22Rv1 (cell line): ENCODE results near the gene WASHC1.
"Not testable (repeated sequence)": the region's sequence is repeated elsewhere in the genome, so short reads cannot be mapped to it uniquely, and the experiment has no call there.

ENCODE experiments used
- H3K27ac ChIP-seq: fragments of 450-650 bp; 2 replicates; pipeline ENCODE4 v1.5.1; 2017

The WASHC1 gene, protein sequence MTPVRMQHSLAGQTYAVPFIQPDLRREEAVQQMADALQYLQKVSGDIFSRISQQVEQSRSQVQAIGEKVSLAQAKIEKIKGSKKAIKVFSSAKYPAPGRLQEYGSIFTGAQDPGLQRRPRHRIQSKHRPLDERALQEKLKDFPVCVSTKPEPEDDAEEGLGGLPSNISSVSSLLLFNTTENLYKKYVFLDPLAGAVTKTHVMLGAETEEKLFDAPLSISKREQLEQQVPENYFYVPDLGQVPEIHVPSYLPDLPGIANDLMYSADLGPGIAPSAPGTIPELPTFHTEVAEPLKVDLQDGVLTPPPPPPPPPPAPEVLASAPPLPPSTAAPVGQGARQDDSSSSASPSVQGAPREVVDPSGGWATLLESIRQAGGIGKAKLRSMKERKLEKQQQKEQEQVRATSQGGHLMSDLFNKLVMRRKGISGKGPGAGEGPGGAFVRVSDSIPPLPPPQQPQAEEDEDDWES

DNA sequence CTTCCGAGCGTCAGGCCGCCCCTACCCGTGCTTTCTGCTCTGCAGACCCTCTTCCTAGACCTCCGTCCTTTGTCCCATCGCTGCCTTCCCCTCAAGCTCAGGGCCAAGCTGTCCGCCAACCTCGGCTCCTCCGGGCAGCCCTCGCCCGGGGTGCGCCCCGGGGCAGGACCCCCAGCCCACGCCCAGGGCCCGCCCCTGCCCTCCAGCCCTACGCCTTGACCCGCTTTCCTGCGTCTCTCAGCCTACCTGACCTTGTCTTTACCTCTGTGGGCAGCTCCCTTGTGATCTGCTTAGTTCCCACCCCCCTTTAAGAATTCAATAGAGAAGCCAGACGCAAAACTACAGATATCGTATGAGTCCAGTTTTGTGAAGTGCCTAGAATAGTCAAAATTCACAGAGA lies at the start of gene WASHC1:
Gene WASHC1, minus strand, starts transcription at position 101 of the 400 bp plus-strand sequence. CDS start 4,457 bp downstream, outside the sequence.
- H3K27ac ChIP-seq: not testable (repeated sequence)

DNA sequence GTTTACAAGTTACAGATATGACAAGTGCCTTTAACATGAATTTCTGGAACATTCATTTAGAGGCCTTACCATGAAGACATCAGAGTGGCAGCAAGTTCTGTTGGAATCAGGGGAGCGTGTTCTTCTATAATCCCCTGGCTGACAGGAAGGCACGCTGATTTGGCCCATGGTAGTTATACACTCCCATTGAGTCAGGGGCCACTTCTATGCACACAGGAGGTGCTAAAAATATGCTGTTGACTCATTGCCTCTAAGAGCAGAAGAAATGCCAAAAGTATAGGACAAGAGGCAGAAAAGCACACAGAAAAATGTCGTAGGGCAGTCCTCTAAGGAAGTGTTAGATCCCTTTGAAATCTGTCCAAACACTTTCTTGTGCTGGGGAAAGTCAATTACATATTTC lies 49.1 kb upstream of the WASHC1 start:
- H3K27ac ChIP-seq: not testable (repeated sequence)

DNA sequence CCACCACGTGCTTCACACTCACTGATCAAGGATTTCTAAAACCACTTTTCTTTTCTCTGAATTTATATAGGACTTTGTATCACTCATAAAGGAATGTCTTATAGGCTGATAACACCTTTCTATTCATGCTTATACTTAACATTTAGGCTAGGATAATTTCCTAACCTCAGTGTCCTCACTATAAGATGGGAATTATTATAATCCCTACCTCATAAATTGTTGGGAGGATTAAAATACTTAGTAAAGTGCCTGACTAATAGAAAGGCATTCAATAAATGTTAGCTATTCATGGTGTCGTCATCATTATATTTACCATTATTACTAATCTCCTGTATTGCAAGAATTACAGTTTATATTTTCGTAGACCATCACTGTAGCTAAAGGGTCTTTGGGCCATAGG lies 47.1 kb upstream of the WASHC1 start:
- H3K27ac ChIP-seq: not testable (repeated sequence)

DNA sequence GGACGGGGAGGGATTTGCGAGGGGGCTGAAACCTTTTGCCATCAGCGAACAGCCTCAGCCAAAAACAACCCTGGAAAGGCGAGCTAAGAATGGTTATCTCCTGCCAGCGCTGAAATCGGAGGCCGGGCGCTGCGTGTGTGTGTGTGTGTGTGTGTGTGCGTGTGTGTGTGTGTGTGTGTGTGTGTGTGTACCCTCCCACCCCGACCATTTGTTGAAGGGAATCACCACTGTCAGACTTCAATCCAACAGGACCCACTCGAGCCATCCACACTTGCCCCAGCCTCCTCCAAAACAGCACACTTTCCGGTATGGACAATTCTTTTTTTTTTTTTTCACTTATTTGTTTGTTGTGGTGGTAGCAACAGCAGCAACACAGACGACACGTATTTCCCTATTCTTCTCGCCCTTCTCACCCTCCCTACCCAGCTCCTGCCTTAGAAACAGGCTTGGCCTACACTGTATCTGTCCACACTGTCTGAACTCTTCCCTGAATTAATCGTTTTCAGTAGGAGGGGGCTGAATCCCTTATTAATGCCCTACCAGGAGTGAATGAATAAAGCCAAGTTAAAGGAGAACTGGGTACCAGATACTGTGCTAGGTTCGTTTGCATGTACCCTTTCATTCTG lies 44.8 kb upstream of the WASHC1 start:
- H3K27ac ChIP-seq: not testable (repeated sequence)

DNA sequence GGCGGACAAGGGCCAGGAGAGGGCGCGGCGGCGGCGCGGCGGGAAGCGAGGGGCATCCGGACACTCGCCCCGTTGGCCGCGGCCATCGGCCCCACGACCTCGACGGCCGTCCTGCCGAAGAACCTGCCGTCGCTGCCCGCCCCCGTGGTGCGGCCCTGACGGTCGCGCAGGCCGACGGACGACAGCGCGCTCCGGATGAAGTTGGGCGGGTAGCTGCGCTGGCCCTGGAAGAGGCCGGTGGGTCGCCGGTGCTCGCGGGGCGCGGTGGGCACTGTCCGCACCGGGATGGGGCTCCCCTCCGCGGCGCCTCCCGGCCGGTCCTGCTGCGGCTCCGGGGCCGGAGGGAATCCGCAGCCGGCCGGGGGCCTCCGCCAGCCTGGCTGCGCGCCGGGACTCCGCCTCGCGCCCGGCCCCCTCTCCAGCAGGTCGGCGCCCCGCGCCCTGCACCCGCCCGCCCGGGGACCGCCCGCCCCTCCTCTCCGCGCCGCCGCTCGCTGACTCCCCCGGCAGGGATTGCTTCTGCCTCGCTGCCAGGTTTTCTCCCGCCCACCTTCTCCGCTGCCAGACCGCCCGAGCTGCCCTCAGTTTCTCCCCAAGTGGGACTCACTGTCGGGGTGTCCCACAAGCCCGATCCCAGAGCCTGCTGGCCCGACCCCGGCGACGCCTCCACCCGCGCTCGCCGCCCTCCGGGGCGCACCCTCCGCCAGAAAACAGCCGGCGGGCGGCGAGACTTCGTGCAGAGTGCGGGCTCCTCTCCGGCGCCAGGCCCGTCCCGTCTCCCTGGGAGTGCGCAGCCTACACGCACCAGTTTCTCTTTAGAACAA lies 44.0 kb upstream of the WASHC1 start:
- not testable (repeated sequence) for H3K27ac ChIP-seq

DNA sequence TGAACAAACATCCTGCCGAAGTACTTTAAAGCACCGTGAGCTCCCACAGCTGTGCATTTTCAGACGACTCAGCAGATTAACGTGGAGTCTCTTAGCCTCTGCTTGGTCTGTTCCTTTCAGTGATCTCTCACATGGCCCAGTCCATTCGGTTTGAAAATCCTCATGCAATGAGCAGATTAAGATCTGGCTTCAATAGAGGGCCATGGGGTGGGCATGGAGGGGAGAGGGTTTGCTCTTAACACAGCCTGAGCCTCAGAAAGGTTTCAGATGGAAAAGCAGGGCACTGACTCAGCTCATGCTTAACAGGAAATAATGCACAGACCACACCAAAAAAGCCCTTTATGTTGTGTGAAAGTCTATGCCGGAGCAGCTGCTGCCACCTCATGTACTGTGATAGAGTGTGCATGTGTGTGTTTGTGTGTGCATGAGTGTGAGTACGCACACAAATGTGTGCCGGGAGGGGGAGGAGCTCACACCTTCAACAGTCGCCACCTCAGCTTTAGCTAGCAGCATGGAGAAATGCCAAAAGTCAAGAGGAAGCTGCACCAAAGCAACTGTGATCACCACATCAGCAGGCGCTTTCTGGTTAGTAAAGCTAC lies 33.9 kb upstream of the WASHC1 start:
- not testable (repeated sequence) for H3K27ac ChIP-seq

DNA sequence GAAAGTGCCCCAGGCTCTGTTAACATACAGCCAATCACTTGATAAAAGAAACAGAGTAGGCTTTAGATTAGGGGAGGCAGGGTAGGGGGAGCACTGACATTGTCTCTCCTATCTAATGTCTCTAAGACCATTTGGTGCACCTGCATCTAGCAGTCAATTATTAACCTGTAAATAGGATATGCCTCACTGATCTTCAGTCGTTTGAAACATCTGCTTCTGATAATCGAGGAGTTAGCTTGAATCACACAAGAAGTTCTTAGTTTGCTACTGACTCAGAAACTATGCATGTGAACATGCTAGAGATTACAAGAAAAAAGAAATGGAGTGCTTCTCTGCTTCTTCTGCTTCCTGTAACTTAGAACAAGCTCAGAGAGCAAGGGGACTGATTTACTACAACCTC lies 23.4 kb upstream of the WASHC1 start:
- not testable (repeated sequence) for H3K27ac ChIP-seq

DNA sequence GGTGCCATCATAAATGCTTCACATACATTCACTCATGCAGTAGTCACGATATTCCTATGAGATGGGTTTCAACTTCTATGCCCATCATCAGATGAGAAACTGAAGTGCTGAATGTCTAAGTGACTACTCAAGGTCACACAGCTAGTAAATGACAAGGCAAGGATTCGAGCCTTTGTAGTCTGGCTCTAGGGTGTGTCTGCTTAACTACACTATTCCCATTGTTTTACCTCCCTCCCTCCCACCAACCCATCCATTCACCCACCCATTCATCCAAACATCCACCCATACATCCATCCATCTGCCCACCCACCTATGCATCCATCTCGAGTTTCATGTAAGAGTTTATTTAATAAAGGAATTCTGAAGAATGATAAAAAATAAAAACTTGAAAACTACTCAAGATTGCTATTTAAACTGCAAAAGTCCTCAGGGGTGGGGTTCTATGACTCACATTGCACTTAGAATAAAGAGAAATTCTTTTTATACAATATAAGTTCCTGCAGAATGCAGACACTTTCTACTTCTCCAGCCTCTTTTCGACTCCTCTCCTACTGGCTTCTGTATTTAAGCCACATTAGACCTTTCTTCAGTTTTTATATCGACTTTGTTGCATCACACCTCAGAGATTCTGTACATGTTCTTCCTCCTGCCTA lies 19.1 kb upstream of the WASHC1 start:
- not testable (repeated sequence) for H3K27ac ChIP-seq

DNA sequence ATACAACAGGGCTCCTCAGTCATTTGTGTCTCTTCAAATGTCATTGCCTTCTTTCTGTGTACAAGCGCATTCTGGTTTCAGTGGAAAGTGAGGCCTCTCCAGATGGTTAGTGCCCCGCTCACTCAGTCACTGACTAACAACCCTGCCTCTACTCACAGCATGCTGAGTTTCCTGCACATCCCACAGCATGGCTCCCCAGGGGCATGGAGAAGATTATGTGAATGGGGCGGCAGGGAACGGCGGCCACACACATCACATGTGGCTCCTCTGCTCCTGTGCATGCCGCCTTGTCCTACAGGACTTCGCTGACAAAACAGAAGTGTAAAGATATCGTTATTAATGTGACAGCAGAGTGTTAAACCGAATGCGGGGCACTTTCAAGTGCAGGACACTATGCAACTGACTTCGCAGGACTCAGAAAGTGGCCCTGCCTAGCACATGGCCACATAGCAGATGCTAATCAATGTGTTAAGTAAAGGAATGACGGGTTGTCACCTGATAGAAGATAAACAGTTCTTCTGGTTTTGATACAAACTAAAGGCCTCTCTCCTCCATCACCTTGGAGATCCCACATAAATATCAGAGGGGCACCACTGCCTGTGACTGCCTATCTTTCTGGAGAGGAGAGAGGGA lies 17.5 kb upstream of the WASHC1 start:
- H3K27ac ChIP-seq: not testable (repeated sequence)

DNA sequence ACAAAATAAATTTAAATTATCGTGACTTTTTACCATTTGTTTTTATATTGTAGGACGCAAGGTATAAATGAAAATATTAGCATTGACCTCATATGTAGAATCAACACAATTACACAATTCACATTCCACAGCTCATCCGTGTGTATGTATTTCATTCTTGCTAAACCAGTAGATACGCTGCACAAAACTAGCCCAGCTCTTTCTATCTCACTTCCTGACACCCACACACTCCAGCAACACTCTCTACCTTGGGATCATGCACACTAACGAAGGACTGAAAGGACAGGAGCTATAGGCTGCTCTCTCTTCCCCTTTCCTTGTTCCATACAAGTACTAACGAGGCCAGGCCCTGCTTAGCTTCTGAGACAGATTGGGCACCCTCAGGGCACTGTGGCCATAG lies 16.9 kb upstream of the WASHC1 start:
- not testable (repeated sequence) for H3K27ac ChIP-seq

DNA sequence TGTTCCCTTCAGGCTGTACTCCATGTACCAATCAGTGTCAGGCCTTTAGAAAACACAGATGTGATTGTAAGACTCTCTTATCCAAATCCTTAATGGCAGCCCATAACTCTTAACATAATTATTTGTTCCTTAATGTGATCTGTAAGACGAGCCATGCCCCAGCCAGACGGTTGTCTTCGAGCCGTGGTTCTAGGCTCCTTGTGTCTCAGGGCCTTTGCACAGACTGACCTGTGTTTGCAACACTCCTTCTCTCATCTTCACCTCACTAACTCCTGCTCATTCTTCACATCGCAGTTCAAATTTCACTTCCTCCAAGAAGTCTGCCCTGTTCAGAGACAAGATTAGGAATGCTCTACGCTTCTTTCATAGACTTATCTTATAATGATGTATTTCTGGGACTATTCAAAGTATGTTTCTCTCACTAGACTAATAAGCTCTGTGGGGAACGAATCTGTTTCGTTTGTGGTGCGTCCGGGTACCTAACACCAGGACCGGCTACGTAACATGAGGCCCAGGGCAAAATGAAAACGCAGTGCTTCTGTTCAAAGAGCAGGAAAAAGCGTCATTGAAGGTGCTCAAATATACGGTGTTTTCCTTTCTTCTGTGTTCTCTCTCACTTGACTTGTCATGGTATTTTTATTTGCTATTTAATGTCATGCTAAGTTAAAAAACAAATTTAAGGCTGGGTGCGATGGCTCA lies 16.1 kb upstream of the WASHC1 start:
- not testable (repeated sequence) for H3K27ac ChIP-seq

DNA sequence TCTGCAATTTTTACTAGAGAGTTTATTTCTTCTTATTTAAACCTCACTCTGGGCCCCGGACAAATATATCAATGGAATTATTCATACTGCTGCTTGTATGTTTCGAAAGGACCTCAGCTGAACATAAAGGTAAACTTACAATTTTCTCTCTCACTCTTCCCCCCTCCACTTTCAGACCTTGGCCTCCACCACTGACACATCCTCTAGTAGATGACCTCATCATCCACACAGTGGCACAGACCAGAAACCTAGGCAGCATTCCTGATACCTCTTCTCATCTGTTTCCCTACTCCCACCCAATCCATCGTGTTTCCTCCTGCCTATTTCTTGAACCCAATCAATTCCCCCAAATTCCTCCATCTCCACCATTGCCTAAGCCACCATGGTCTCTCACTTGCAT lies 15.2 kb upstream of the WASHC1 start:
- H3K27ac ChIP-seq: not testable (repeated sequence)

DNA sequence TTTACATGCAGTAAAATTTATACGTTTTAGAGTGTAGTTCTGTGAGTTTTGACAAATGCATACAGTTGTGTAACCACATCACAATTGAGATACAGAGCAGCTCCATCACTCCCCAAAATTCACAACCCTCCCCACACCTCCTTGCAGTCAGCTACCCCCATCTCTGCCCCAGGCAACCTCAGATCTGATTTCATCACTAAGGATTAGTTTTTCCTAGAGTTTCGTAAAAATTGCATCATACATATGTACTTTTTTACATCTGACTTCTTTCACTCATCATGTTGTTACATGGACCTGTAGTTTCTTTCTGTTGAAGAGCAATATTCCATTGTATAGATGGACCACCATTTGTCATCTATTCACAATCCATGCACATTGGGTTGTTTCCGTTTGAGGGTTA lies 14.4 kb upstream of the WASHC1 start:
- H3K27ac ChIP-seq: not testable (repeated sequence)

DNA sequence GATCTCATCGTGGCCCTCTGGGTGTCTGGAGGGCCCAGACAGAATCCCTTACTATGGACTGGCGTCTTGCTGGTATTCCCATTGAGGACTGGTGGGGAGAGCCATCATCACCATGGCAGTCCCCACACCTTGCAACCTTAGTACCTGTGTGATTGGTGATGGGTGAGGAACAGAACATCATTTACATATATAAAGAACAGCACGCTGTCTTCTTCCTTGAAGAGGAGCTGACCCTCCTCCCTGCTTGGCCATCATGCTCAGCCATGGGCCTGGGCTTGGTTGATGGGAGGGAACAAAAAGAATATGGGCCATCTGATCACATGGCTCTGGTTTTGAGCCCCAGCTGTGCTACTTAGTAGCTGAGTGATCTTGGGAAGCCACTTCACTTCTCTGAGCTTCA lies 13.9 kb upstream of the WASHC1 start:
- H3K27ac ChIP-seq: not testable (repeated sequence)

DNA sequence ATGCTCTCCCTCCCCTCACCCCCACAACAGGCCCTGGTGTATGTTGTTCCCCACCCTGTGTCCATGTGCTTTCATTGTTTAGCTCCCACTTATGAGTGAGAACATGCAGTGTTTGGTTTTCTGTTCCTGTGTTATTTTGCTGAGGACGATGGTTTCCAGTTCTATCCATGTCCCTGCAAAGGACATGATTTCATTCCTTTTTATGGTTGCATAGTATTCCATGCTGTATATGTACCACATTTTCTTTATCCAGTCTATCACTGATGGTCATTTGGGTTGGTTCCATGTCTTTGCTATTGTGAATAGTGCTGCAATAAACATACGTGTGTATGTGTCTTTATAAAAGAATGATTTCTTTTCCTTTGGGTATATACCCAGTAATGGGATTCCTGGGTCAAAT lies 12.6 kb upstream of the WASHC1 start:
- not testable (repeated sequence) for H3K27ac ChIP-seq

DNA sequence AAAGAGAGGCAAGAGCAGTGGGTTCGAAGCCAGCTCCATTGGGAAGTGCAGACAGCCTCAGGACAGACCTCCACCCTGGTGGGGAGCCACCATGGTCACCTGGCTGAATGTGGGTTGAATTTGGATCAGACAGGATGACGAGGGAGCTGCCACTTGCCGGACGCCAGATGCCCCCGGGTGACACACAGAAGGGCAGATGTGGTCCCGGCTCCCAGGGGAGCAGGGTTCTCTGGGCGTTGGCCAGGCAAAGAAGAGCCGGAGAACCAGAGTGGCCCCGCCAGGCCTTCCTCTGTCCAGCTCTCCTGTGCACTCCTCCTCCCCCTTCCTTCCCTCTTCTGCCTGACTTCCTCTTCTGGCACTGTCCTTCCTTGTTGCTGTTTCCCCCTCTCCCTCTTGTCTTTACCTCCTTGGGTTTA lies 12.0 kb upstream of the WASHC1 start:
- not testable (repeated sequence) for H3K27ac ChIP-seq

DNA sequence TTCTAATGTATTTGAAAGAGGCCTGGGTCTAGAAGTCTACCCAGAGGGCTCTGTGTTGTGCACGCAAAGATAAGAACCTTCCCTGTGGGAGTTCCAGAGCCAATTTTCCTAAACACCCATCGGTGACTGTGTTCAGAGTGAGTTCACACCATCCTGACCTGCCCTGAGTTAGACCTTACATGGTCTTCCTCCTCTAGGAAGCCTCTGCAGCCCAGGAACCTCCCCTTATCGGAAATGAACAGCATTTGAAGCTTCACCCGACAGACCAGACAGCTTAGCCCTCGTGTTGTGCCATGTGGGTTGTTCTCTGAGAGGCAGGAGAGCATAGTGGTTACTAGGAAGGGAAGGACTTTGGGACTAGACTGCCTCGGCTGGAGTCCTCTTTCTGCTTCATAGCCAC lies 3.1 kb upstream of the WASHC1 start:
- not testable (repeated sequence) for H3K27ac ChIP-seq

DNA sequence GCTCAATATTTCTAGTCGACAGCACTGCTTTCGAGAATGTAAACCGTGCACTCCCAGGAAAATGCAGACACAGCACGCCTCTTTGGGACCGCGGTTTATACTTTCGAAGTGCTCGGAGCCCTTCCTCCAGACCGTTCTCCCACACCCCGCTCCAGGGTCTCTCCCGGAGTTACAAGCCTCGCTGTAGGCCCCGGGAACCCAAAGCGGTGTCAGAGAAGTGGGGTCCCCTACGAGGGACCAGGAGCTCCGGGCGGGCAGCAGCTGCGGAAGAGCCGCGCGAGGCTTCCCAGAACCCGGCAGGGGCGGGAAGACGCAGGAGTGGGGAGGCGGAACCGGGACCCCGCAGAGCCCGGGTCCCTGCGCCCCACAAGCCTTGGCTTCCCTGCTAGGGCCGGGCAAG lies 481 bp downstream of the WASHC1 start:
- not testable (repeated sequence) for H3K27ac ChIP-seq

DNA sequence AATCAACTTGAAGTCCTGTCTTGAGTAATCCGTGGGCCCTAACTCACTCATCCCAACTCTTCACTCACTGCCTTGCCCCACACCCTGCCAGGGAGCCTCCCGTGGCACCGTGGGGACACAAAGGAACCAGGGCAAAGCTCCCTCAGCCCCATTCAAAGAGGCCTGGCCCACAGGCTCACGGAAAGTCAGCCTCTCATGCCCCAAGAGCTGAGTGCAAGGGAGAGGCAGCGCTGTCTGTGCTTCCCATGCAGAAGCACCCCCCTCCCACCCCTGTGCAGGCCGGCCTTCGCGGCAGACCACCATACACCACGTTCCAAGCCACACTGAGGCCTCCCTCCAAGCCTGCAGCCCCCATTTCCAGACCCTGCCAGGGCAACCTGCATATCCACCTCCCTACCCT lies 7.6 kb downstream of the WASHC1 start:
- not testable (repeated sequence) for H3K27ac ChIP-seq

DNA sequence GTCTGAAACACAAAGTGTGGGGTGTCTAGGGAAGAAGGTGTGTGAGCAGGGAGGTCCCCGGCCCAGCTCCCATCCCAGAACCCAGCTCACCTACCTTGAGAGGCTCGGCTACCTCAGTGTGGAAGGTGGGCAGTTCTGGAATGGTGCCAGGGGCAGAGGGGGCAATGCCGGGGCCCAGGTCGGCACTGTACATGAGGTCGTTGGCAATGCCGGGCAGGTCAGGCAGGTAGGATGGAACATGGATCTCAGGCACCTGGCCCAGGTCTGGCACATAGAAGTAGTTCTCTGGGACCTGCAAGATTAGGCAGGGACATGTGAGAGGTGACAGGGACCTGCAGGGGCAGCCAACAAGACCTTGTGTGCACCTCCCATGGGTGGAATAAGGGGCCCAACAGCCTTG lies 12.4 kb downstream of the WASHC1 start:
- not testable (repeated sequence) for H3K27ac ChIP-seq
